Aorta (tissue), 5 donors: ENCODE measurements around the gene RGCC. TPM values are rescaled to one million over a fixed set of nuclear protein-coding genes. Genes with fewer than 3 reads are reported as not detected.
"Not testable (repeated sequence)": the region's sequence is repeated elsewhere in the genome, so short reads cannot be mapped to it uniquely, and the experiment has no call there.

Source experiments
- ATAC-seq: fragments of 200-7000 bp; cut with Tn5 transposase; one replicate; pipeline ENCODE4 v1.9.1; 2022; ENCODE audit warnings: moderate library complexity; ENCODE audit not compliant: low FRiP score
- DNase-seq, 2 donors: peaks; one replicate each; pipeline ENCODE4 v3.0.0-alpha.2; 2020
- H3K27ac ChIP-seq, 2 donors: one replicate each; pipeline ENCODE4 v1.5.1; 2013; ENCODE audit warnings: low read length in 2 of 2, mild to moderate bottlenecking in 2 of 2, moderate library complexity in 2 of 2, control low read depth in 1 of 2, inconsistent platforms in 1 of 2, low read depth in 1 of 2
- H3K27me3 ChIP-seq, 2 donors: one replicate each; pipeline ENCODE4 v1.6.1; 2013; ENCODE audit warnings: control low read depth in 1 of 2, low read length in 1 of 2, mild to moderate bottlenecking in 1 of 2, moderate library complexity in 1 of 2; ENCODE audit not compliant: insufficient read depth in 2 of 2, control insufficient read depth in 1 of 2
- H3K36me3 ChIP-seq, 2 donors: one replicate each; pipeline ENCODE4 v1.6.1; 2013; ENCODE audit warnings: control low read depth in 1 of 2, low read length in 1 of 2, mild to moderate bottlenecking in 1 of 2; ENCODE audit not compliant: insufficient read depth in 2 of 2, control insufficient read depth in 1 of 2
- H3K4me1 ChIP-seq, 2 donors: one replicate each; pipeline ENCODE4 v1.6.1; 2013; ENCODE audit warnings: low read length in 2 of 2, control low read depth in 1 of 2, mild to moderate bottlenecking in 1 of 2, moderate library complexity in 1 of 2; ENCODE audit not compliant: insufficient read depth in 2 of 2, control insufficient read depth in 1 of 2
- H3K4me3 ChIP-seq, 2 donors: one replicate each; pipeline ENCODE4 v1.5.1; 2013; ENCODE audit warnings: low read length in 2 of 2, control low read depth in 1 of 2, mild to moderate bottlenecking in 1 of 2
- H3K9me3 ChIP-seq: one replicate; pipeline ENCODE4 v1.6.1; 2013; ENCODE audit warnings: mild to moderate bottlenecking, low read length; ENCODE audit not compliant: control insufficient read depth
- WGBS, 2 donors: extraction: QIAGEN DNeasy Blood & Tissue Kit; methylation state at CpG; one replicate each; pipeline ENCODE4 v1.1.7; 2013; 5-methylcytosine and 5-hydroxymethylcytosine counted together
- intact Hi-C, 2 donors: fragments of 100-400 bp; cut with DNase I; formaldehyde crosslinking; loops; one replicate each; pipeline versions ENCODE4 v1.14.2 to v1.15.0; 2022
- polyA plus RNA-seq, 2 donors: library from polyadenylated mRNA; stranded (reverse); fragments of 200-250 nt; gene quantifications; one replicate each; pipeline ENCODE4 v1.2.3, GENCODE V29; 2013
- total RNA-seq, 2 donors: library from RNA; stranded (reverse); fragmentation: NEBNext Ultra II Directional; extraction: Animal tissue kit (Norgen Biotek cat#: 25700); gene quantifications; one replicate each; pipeline ENCODE4 v1.2.1, GENCODE V29; 2021
- donor health status: healthy with polysubstance abuse.
- donor health status: Bipolar disorder and iron deficiency.
- donor health status: DM: no; HTN: no; CAD: no.
- donor health status: DM: no; HTN: no; CAD: no.
- donor health status: DM: yes; HTN: yes; CAD: no.

Gene RGCC
- total and polyA plus RNA-seq, 4 donors = 10.3 to 66.2 (median 22.7) TPM

DNA sequence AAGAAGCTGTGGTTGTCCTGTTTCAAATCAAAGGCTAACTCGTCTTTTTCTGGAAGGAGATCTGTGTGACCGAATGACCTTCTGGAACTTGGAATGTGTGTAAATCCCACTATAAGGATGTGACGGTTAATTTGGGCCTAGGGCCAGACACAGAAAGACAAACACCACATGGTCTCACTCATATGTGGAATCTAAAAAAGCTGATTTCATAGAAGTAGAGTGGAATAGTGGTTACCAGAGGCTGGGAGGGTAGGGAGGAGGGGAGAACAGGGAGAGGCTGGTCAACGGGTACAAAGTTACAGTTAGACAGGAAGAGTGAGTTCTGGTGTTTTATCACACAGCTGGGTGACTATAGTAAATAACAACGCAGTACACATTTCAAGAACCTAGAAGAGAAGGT, 39.3 kb upstream of the RGCC start:
- WGBS, 2 donors = 50 to 51% methylated on average over 5 of the region's 5 CpGs
- Histone ChIP-seq H3K9me3 (no peaks in the 10 kb centered on the region), H3K36me3 (no peaks in the 10 kb centered on the region), H3K4me1 (no peaks in the 10 kb centered on the region), H3K27ac (no peak overlapping the region), H3K4me3 (no peak overlapping the region), H3K27me3 (no peaks in the 10 kb centered on the region)
- no peak for DNase-seq
- intact Hi-C loops = no loop called here
- ATAC-seq = no peak

DNA sequence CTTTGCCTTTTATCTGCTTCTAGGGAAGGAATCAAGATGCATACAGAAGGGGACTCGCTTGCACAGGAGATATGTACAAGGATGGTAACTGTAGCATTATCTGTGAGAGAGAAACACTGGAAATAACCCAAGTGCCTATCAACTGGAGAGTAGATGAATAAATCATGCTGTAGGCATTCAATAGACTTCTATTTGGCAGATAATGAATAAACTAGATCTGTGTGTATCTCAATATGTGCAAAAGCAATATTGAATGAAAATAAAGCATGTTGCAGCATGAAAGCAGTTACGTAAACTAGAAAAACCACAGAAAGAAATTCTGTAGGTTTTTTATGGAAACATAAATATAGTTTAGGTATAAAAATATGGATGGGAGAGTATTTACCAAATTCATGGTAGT, 38.6 kb upstream of the RGCC start:
- Histone ChIP-seq H3K36me3 (no peaks in the 10 kb centered on the region), H3K4me3 (no peak overlapping the region), H3K27me3 (no peaks in the 10 kb centered on the region), H3K9me3 (no peaks in the 10 kb centered on the region), H3K4me1 (no peaks in the 10 kb centered on the region), H3K27ac (no peak overlapping the region)
- WGBS, 2 donors = 93 to 97% methylated on average over 2 of the region's 2 CpGs
- no peak for DNase-seq
- no peak for ATAC-seq
- intact Hi-C loops = no loop called here

DNA sequence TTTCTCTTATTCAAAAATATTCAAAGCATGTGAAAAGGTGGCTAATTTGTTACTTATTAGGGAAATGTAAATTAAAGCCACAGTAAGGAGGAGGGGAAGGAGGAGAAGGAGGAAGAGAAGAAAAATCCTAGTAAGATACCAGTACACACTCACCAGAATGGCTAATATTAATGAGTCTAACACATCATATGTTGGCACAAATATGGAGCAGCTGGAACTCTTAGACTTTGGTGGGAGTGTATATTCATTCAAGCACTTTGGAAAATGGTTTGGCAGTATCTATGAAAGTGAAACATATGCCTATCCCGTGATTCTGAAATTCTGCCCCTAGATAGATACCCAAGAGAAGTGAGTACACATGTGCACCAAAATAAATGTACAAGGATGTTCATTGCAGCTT, 38.1 kb upstream of the RGCC start:
- intact Hi-C loops = no loop called here
- Histone ChIP-seq H3K4me3 (no peak overlapping the region), H3K36me3 (no peaks in the 10 kb centered on the region), H3K4me1 (no peaks in the 10 kb centered on the region), H3K27me3 (no peaks in the 10 kb centered on the region), H3K9me3 (no peaks in the 10 kb centered on the region), H3K27ac (no peak overlapping the region)
- WGBS, 2 donors = 74 to 76% methylated on average over 1 of the region's 1 CpG
- DNase-seq = no peak
- no peak for ATAC-seq

DNA sequence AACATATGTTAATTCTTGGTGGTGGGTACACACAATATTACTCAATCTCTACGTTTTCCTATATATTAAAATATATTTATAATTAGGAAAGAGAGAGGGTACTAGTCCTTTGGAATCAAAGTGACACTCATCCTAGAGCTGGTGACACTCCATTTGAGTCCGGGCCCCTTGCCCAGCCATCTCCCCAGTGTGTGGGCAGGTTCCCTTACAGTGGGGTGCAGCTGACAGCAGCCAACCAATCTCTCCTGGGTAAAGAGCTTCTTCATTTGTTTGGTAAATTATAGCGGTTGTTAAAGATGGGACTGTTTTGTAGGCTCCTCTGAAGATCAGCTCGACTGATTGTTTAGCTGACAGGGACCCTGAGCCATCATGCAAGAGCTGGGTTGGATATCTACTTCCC, 37.2 kb upstream of the RGCC start:
- no peak for DNase-seq
- no peak for ATAC-seq
- H3K4me1 ChIP-seq = no peaks in the 10 kb centered on the region
- no peaks in the 10 kb centered on the region for H3K36me3 ChIP-seq
- H3K4me3 ChIP-seq = no peak overlapping the region
- H3K9me3 ChIP-seq = no peaks in the 10 kb centered on the region
- intact Hi-C loops = no loop called here
- H3K27ac ChIP-seq = no peak overlapping the region
- WGBS, 2 donors = 83 to 86% methylated on average over 4 of the region's 4 CpGs
- no peaks in the 10 kb centered on the region for H3K27me3 ChIP-seq

DNA sequence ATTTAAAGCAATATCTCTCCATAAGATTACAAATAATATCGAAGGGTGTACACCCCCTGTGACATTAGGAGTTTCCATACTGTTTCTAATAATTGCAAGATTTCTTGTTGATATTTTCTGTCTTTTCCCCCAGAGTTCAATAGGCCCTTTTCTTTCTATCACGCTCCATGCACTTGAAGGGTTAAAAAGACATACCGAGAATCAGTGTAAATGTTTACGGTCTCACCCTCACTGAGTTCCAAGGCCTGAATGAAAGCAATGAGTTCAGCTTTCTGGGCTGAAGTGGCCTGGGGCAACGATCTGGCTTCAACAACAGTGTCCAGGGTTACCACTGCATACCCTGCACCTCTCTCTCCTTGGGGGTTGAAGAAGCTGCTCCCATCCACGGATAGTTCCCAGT, 36.0 kb upstream of the RGCC start:
- H3K4me1 ChIP-seq, H3K9me3 ChIP-seq, H3K27me3 ChIP-seq, H3K27ac ChIP-seq, ATAC-seq, DNase-seq, intact Hi-C loops, H3K36me3 ChIP-seq, H3K4me3 ChIP-seq: not testable (repeated sequence)
- 73 to 77% methylated on average over 6 of the region's 6 CpGs for WGBS, 2 donors

DNA sequence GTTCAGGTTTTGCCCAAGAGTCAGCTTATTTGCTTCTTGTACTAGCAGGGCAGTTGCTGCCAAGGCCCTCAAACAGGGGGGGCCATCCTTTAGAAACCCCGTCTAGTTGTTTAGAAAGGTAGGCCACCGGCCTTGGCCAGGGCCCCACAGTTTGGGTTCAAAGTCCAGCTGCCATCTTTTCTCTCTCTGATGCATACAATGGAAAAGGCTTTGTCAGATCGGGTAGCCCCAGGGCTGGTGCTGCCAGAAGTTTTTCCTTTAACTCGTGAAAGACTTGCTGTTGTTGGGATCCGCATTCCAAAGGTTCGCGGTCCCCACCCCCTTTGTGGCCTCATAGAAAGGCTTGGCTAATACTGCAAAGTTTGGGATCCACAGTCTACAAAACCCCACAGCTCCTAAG, 35.4 kb upstream of the RGCC start:
- H3K9me3 ChIP-seq, DNase-seq, H3K36me3 ChIP-seq, H3K27me3 ChIP-seq, H3K4me3 ChIP-seq, intact Hi-C loops, H3K27ac ChIP-seq, H3K4me1 ChIP-seq, ATAC-seq: not testable (repeated sequence)
- whole genome bisulfite sequencing, 2 donors = 63 to 73% methylated on average over 7 of the region's 7 CpGs

DNA sequence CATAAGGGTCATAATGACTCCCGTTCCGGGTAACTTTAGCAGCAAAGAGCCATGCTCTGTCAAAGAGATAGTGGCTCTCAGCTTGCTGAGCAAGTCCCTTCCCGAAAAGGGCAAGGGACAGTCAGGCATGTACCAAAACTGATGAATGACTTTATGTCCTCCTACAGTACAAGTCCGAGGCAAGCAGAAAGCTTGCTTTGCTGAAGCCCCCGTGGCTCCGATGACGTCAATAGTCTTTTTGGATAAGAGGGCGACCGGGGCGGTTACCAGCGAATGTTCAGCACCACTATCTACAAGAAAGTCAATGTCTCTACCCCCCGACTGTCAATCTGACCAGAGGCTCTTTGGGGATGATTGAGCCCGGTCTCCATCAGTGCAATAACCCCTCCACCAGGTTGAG, 34.1 kb upstream of the RGCC start:
- ATAC-seq, H3K36me3 ChIP-seq, H3K4me1 ChIP-seq, intact Hi-C loops, H3K4me3 ChIP-seq, DNase-seq, H3K27me3 ChIP-seq, H3K9me3 ChIP-seq, H3K27ac ChIP-seq: not testable (repeated sequence)
- WGBS, 2 donors = 76 to 85% methylated on average over 12 to 13 of the region's 13 CpGs

DNA sequence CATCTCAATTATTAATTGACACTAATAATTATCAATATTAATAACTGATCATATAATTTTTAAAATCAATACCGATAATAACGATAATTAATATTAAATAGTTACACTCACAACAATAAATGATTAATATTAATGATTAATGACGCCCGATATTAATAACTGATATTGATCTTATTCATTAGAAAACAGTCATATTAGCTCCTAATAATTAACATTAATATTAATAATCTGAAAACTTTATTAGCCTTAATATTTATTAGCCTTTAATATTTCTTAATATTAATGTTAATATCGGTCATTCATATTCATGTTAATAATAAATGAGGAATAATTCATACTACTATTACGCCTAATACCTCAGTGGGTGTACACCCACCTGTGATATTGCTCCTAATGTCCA, 32.7 kb upstream of the RGCC start:
- H3K27ac ChIP-seq, H3K36me3 ChIP-seq, H3K27me3 ChIP-seq, intact Hi-C loops, H3K9me3 ChIP-seq, H3K4me3 ChIP-seq, H3K4me1 ChIP-seq, DNase-seq, ATAC-seq: not testable (repeated sequence)
- 94% methylated on average over 6 of the region's 6 CpGs for WGBS, 2 donors

DNA sequence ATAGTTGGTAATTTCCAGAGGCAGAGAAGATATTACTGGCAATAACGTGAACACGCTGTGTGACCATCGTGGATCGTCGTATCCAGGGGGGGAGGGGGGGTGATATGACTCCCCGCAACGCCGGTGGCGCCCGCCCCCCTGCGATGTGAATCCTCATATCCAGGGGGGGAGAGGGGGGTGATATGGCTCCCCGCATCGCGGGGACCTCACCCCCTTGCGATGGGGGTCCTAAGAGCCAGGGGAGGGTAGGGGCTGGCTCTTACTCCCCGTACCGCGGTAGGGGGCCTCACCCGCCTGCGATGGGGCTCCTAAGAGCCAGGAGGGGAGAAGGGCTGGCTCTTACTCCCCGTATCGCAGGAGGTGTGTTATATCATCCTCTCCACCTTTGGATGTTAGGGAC, 31.3 kb upstream of the RGCC start:
- Histone ChIP-seq H3K36me3 (no peaks in the 10 kb centered on the region), H3K27ac (no peak overlapping the region), H3K9me3 (no peaks in the 10 kb centered on the region), H3K27me3 (no peaks in the 10 kb centered on the region), H3K4me1 (no peaks in the 10 kb centered on the region), H3K4me3 (no peak overlapping the region)
- DNase-seq = no peak
- ATAC-seq = no peak
- WGBS, 2 donors = 70 to 76% methylated on average over 20 to 22 of the region's 22 CpGs
- intact Hi-C loops = no loop called here
